HFFc6 (cell line): ENCODE measurements around the gene SLCO4A1. TPM values are rescaled to one million over a fixed set of nuclear protein-coding genes. Genes with fewer than 3 reads are reported as not detected.

Experiments used
- DNase-seq: peaks from one replicate; pipeline ENCODE4 v3.0.0-alpha.2; 2018
- H3K27ac Mint-ChIP-seq: 2 replicates; pipeline ENCODE4 v1.8.0; 2020; ENCODE audit warnings: mild to moderate bottlenecking, mixed read lengths
- H3K27me3 Mint-ChIP-seq: 2 replicates; pipeline ENCODE4 v1.8.0; 2021; ENCODE audit warnings: mild to moderate bottlenecking, moderate library complexity, mixed read lengths; ENCODE audit not compliant: insufficient read depth
- H3K36me3 Mint-ChIP-seq: 2 replicates; pipeline ENCODE4 v1.8.0; 2021; ENCODE audit warnings: low read depth, mixed read lengths
- H3K4me1 Mint-ChIP-seq: 2 replicates; pipeline ENCODE4 v1.8.0; 2020; ENCODE audit warnings: low read depth, mixed read lengths
- H3K4me3 Mint-ChIP-seq: 2 replicates; pipeline ENCODE4 v1.8.0; 2020; ENCODE audit warnings: mild to moderate bottlenecking, moderate library complexity, mixed read lengths
- H3K9me3 Mint-ChIP-seq: 2 replicates; pipeline ENCODE4 v1.8.0; 2020; ENCODE audit warnings: mild to moderate bottlenecking, mixed read lengths
- CTCF ChIP-seq: fragments of 200-600 bp; sonication (generic); IDR thresholded peaks from 2 replicates; pipeline ENCODE4 v1.5.0; 2021; ENCODE audit warnings: antibody characterized with exemption, mild to moderate bottlenecking
- total RNA-seq, 6 experiments: library from RNA; stranded (reverse); fragmentation: NEBNext Ultra II Directional; extraction: Animal tissue kit (Norgen Biotek cat#: 25700); gene quantifications; 2 replicates in 1 of 6; 3 replicates in 5 of 6; pipeline ENCODE4 v1.2.3, GENCODE V29; 2021

SLCO4A1 gene
- total RNA-seq, 6 experiments from 2014 or later: 2.7 to 6.5 (median 3.4) TPM

GRCh38 chr20:62614085-62614960 is 28.0 kb upstream of the SLCO4A1 start:
- H3K4me1 Mint-ChIP-seq: peaks cover 27% of the 10 kb centered on the region
- peaks cover 2% of the 10 kb centered on the region for H3K27me3 Mint-ChIP-seq
- no peak overlapping the region for H3K27ac Mint-ChIP-seq

GRCh38 chr20:62614961-62615680 is 27.2 kb upstream of the SLCO4A1 start:
- no peak for DNase-seq
- no peak for TF ChIP-seq CTCF
- Mint-ChIP-seq H3K4me3 (no peak overlapping the region), H3K4me1 (peaks cover 25% of the 10 kb centered on the region), H3K9me3 (peaks cover 5% of the 10 kb centered on the region; the same call in 1 of the 2 replicates), H3K36me3 (peaks cover 4% of the 10 kb centered on the region; the same call in 1 of the 2 replicates), H3K27me3 (peaks cover 2% of the 10 kb centered on the region), H3K27ac (no peak overlapping the region)

More at GRCh38 chr20:62614085-62614960, 28.0 kb upstream of the SLCO4A1 start:
- TF ChIP-seq CTCF: no peak
- Mint-ChIP-seq H3K36me3 (peaks cover 4% of the 10 kb centered on the region; the same call in 1 of the 2 replicates), H3K4me3 (no peak overlapping the region), H3K9me3 (peaks cover 5% of the 10 kb centered on the region; the same call in 1 of the 2 replicates)
- DNase-seq: no peak

- Mint-ChIP-seq H3K36me3 (no peaks in the 10 kb centered on the region), H3K27ac (no peak overlapping the region), H3K27me3 (peaks cover 2% of the 10 kb centered on the region), H3K4me1 (peaks cover 25% of the 10 kb centered on the region), H3K9me3 (peaks cover under 1% of the 10 kb centered on the region; the same call in 1 of the 2 replicates), H3K4me3 (no peak overlapping the region)
- no peak for TF ChIP-seq CTCF
- no peak for DNase-seq
These were observed 26.5 kb upstream of the SLCO4A1 start for GRCh38 chr20:62615750-62616251.

- Mint-ChIP-seq H3K36me3 (no peaks in the 10 kb centered on the region), H3K4me3 (no peak overlapping the region), H3K27me3 (peaks cover 2% of the 10 kb centered on the region), H3K9me3 (no peaks in the 10 kb centered on the region), H3K27ac (no peak overlapping the region), H3K4me1 (peaks cover 25% of the 10 kb centered on the region)
- peak; percentile 31 for DNase-seq
- TF ChIP-seq CTCF: peak; percentile 94
These were observed 25.3 kb upstream of the SLCO4A1 start for GRCh38 chr20:62616728-62617621.
